ENCODE results near the gene TSPYL4.

DNA sequence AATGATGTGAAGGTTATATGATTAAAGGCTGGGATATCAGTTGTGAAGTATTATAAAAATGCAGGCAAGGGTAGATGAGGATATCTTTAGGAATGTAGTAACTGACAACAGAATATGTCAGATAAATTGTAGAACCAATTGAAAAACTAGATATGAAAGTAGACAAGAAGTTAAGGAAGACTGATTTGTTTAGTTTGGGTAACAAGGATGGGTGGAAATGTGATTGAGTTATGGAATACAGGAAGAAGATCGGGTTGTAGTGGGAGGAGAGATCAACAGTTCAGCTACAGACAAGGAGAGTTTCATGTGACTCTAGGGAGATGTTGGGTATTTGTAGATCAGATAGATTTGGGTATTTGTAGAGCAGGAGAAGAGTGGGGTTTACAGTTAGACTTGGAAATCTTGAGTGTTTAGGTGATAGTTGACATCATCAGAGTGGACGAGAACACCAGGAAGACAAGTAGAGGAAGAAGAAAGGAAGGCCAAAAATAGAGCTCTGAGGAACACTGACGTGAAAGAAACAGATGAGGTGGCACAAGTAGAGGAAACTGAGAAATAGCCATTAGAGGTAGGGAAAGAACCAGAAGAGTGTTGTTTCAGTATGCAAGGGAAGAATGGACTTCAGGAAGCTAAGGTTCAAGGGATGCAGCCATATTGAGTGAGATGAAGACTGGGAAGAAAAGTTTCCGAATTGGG is 38.0 kb upstream of the TSPYL4 start:
- no peak for TF ChIP-seq TAF1 (IDR thresholded peaks at IDR 0.05; ENCODE audit: borderline replicate concordance, low read depth, low read length)
- no peak for TF ChIP-seq POLR2AphosphoS5 (IDR thresholded peaks at IDR 0.05; ENCODE audit: low read depth, low read length)
- TF ChIP-seq POLR2A (IDR thresholded peaks at IDR 0.05; ENCODE audit: low read depth, low read length) = no peak
